Body of pancreas (tissue), 4 donors: ENCODE results near the gene ATG101. TPM values are rescaled to one million over a fixed set of nuclear protein-coding genes. Genes with fewer than 3 reads are reported as not detected.

ENCODE experiments used
- ATAC-seq: fragments of 150-250 bp; one replicate; pipeline ENCODE4 v1.9.1; 2016
- DNase-seq, 4 donors: peaks; one replicate each; pipeline ENCODE4 v3.0.0-alpha.2; 2019
- H3K27ac ChIP-seq, 4 donors: fragments of 200-600 bp; sonication (generic); 1 replicate in 3 of 4; 2 replicates in 1 of 4; pipeline versions ENCODE4 v1.5.1 to v1.6.1; 2016 to 2019; ENCODE audit warnings: mild to moderate bottlenecking in 1 of 4, mixed read lengths in 1 of 4, moderate library complexity in 1 of 4
- H3K27me3 ChIP-seq, 2 donors: fragments of 200-600 bp; sonication (generic); one replicate each; pipeline ENCODE4 v1.6.0; 2016; ENCODE audit warnings: mild to moderate bottlenecking in 1 of 2
- H3K36me3 ChIP-seq, 2 donors: fragments of 200-600 bp; sonication (generic); replicated peaks in 1 of 2; 2 replicates each; pipeline ENCODE4 v1.5.1; 2016; ENCODE audit warnings: low read depth in 2 of 2; ENCODE audit not compliant: insufficient read depth in 1 of 2
- H3K4me1 ChIP-seq: fragments of 200-600 bp; sonication (generic); one replicate; pipeline ENCODE4 v1.6.0; 2016
- H3K4me3 ChIP-seq, 2 donors: fragments of 200-600 bp; sonication (generic); 1 replicate in 1 of 2; 2 replicates in 1 of 2; pipeline ENCODE4 v1.5.1; 2016 to 2019
- H3K9me3 ChIP-seq, 3 donors: fragments of 200-600 bp; sonication (generic); 1 replicate in 2 of 3; 2 replicates in 1 of 3; pipeline ENCODE4 v1.5.1; 2016
- CTCF ChIP-seq, 7 experiments: fragments of 450-650 bp in 4 of 7; fragments of 200-600 bp in 3 of 7; sonication (generic) in 3 of 7; IDR thresholded peaks; one replicate each; pipeline ENCODE4 v1.5.1; 2016 to 2019; ENCODE audit warnings: antibody characterized with exemption in 7 of 7
- POLR2A ChIP-seq, 3 donors: fragments of 450-650 bp; IDR thresholded peaks; one replicate each; pipeline ENCODE4 v1.6.1; 2016; ENCODE audit warnings: antibody characterized with exemption in 3 of 3, mild to moderate bottlenecking in 2 of 3
- whole genome bisulfite sequencing, 2 donors: methylation state at CpG; one replicate each; pipeline ENCODE4 v1.1.5; 2017; 5-methylcytosine and 5-hydroxymethylcytosine counted together
- intact Hi-C: fragments of 100-400 bp; cut with DNase I; formaldehyde crosslinking; loops from one replicate; pipeline ENCODE4 v1.15.1; 2023
- total RNA-seq, 2 donors: library from RNA; depleted of rRNA; stranded (reverse); fragments of >200 nt; gene quantifications; one replicate each; pipeline ENCODE4 v1.1.0, GENCODE V29; 2016

The ATG101 gene
- total RNA-seq = 10 to 100 TPM; 25.7 to 25.9 TPM

GRCh38 chr12:52069327-52070184 lies at the start of gene ATG101:
Gene ATG101 (plus strand): TSS chr12:52069978. CDS start chr12:52073651, 3,673 bp downstream.
- no peaks in the 10 kb centered on the region for H3K9me3 ChIP-seq
- H3K4me3 ChIP-seq = peak within 1 kb of the TSS; percentile 85 to 87
- no peaks in the 10 kb centered on the region for H3K27me3 ChIP-seq
- TF ChIP-seq POLR2A (IDR thresholded peaks at IDR 0.05) (peak; percentile 40 to 86 (median 80)), CTCF (IDR thresholded peaks at IDR 0.05) (peak; percentile 42 to 91 (median 68))
- intact Hi-C loops = no loop called here
- peaks cover 36% of the 10 kb centered on the region for H3K4me1 ChIP-seq
- H3K27ac ChIP-seq = peak within 1 kb of the TSS; percentile 77 to 94 (median 87)
- H3K36me3 ChIP-seq = peaks cover 0 to 3% of the 10 kb centered on the region in 2 donors
- 1% methylated on average over 60 of the region's 60 CpGs; no CpG with 5 or more reads in 1 of the 2 donors for WGBS, 2 donors
- peak; percentile 98 for ATAC-seq
- DNase-seq = peak; percentile 90 to 95 (median 93)

DNA sequence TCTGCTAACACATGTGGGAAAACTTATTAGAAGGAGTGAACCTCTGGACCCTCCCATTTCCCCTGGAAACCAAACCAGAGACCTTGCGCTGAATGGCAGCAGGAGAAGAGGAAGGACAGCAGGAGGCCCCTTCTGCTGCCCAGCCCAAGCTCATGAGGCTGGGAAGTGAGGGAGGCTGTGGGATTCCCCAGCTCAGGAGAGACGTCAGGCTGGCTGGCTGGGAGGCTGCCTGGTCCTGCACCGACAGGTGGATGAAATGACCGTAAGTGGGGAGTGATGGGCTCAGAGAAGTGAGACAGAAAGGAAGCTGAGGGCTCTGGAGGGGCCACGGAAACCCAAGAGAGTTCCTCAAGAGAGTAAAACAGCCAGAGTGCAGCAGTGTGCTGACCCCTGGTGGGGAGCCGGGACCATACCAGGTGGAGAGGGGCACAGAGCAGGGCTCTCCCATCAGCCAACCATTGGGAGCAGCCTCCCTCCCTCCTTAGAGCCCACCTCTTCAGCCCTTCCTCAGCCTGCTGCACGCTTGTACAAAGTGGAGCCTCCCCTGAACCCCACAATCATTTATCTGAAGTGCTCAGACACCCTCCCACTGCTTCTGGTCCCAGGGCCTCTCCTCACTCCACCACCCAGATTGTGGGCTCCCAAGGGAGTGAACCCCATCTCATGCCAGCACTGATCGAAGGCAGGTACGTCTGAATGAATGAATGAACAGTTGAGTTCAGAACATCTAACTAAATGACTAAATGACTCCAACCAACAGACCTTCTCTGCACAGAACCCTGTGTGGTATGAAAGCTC lies 49.0 kb upstream of the ATG101 start:
- no peak overlapping the region for H3K4me3 ChIP-seq
- H3K36me3 ChIP-seq = no peaks in the 10 kb centered on the region
- DNase-seq (peak; percentile 52 to 68 (median 62)), ATAC-seq (peak; percentile 13)
- 24 to 25% methylated on average over 8 to 9 of the region's 9 CpGs for WGBS, 2 donors
- H3K9me3 ChIP-seq = no peaks in the 10 kb centered on the region
- peaks cover 54% of the 10 kb centered on the region for H3K4me1 ChIP-seq
- H3K27me3 ChIP-seq = no peaks in the 10 kb centered on the region
- TF ChIP-seq POLR2A (IDR thresholded peaks at IDR 0.05) (no peak), CTCF (IDR thresholded peaks at IDR 0.05) (peak; percentile 40 to 70 (median 60))
- H3K27ac ChIP-seq = peak overlapping the region in 3 of 4 donors; percentile 76 to 80 (median 78)
- intact Hi-C loops = no loop called here

DNA sequence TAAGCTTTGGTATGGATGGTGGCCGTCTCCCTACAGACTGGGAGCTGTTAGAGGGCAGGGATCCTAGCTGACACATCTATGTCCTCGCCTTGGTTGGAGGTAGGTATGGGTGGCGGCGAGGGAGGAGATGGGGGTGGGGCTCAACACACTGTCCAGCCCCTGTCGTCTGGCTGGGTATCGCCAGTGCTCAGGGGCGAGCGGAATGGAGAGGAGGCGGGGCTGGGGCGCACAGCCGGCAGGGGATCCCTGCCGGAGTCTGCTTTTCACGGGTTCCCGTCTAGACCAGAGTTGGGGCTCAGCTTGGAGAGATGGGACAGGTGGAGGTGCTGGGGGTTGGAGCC lies 47.0 kb upstream of the ATG101 start:
- no peaks in the 10 kb centered on the region for H3K27me3 ChIP-seq
- intact Hi-C loops = no loop called here
- H3K9me3 ChIP-seq = no peaks in the 10 kb centered on the region
- DNase-seq (peak in 2 of 4 donors; percentile 49 to 57), ATAC-seq (peak; percentile 2)
- H3K27ac ChIP-seq = peak overlapping the region; percentile 60 to 79 (median 64)
- 12 to 30% methylated on average over 3 to 14 of the region's 14 CpGs for WGBS, 2 donors
- H3K4me1 ChIP-seq = peaks cover 57% of the 10 kb centered on the region
- H3K4me3 ChIP-seq = peak overlapping the region in 1 of 2 donors; percentile 38
- no peak for TF ChIP-seq CTCF (IDR thresholded peaks at IDR 0.05)
- no peaks in the 10 kb centered on the region for H3K36me3 ChIP-seq

GRCh38 chr12:52023182-52023975 lies 46.4 kb upstream of the ATG101 start:
- DNase-seq (peak; percentile 87 to 93 (median 91)), ATAC-seq (peak; percentile 64)
- peak overlapping the region; percentile 60 to 79 (median 64) for H3K27ac ChIP-seq
- H3K9me3 ChIP-seq = no peaks in the 10 kb centered on the region
- peak overlapping the region; percentile 14 to 38 for H3K4me3 ChIP-seq
- TF ChIP-seq CTCF (IDR thresholded peaks at IDR 0.05) = peak; percentile 95 to 98 (median 96)
- TF ChIP-seq POLR2A (IDR thresholded peaks at IDR 0.05) = peak; percentile 35 to 49 (median 42)
- H3K36me3 ChIP-seq = no peaks in the 10 kb centered on the region
- peaks cover 57% of the 10 kb centered on the region for H3K4me1 ChIP-seq
- H3K27me3 ChIP-seq = no peaks in the 10 kb centered on the region
- WGBS, 2 donors = 0% methylated on average over 7 to 59 of the region's 70 CpGs
- intact Hi-C loops = no loop called here
